ENCODE data around the gene PSD.
"Not testable (repeated sequence)": the region's sequence is repeated elsewhere in the genome, so short reads cannot be mapped to it uniquely, and the experiment has no call there.

PSD gene

GRCh38 chr10:102418622-102419268 is at the start of gene PSD:
PSD (minus strand) TSS chr10:102418785; CDS start chr10:102417038, 1,747 bp downstream.
- peak; percentile 62 for DNase-seq

- DNase-seq = no peak
Measured at GRCh38 chr10:102467971-102468438, 49.4 kb upstream of the PSD start.

- no peak for DNase-seq
Measured at GRCh38 chr10:102467318-102467717, 48.7 kb upstream of the PSD start.

GRCh38 chr10:102465466-102465865 is 46.9 kb upstream of the PSD start:
- no peak for DNase-seq

- DNase-seq = no peak
Measured at GRCh38 chr10:102463983-102464382, 45.4 kb upstream of the PSD start.

GRCh38 chr10:102462512-102463054 is 44.0 kb upstream of the PSD start:
- no peak for DNase-seq

- peak; percentile 67 for DNase-seq
Measured at GRCh38 chr10:102461187-102462054, 42.8 kb upstream of the PSD start.

GRCh38 chr10:102460836-102461186 is 42.2 kb upstream of the PSD start:
- no peak for DNase-seq

GRCh38 chr10:102458656-102459055 is 40.1 kb upstream of the PSD start:
- no peak for DNase-seq

- no peak for DNase-seq
Measured at GRCh38 chr10:102457591-102458150, 39.1 kb upstream of the PSD start.

- no peak for DNase-seq
Measured at GRCh38 chr10:102455893-102456471, 37.4 kb upstream of the PSD start.

GRCh38 chr10:102454662-102455487 is 36.3 kb upstream of the PSD start:
- DNase-seq = not testable (repeated sequence)

GRCh38 chr10:102453502-102453901 is 34.9 kb upstream of the PSD start:
- DNase-seq = no peak

- no peak for DNase-seq
Measured at GRCh38 chr10:102452672-102453340, 34.2 kb upstream of the PSD start.

GRCh38 chr10:102451105-102451969 is 32.8 kb upstream of the PSD start, which contains the start of gene C10orf95:
C10orf95 (minus strand) TSS chr10:102451543; CDS start chr10:102451093, 450 bp downstream.
- no peak for DNase-seq

- peak; percentile 42 for DNase-seq
Measured at GRCh38 chr10:102450374-102451104, 32.0 kb upstream of the PSD start.

- no peak for DNase-seq
Measured at GRCh38 chr10:102450124-102450373, 31.5 kb upstream of the PSD start.

GRCh38 chr10:102449321-102450123 is 30.9 kb upstream of the PSD start:
- peak; percentile 42 for DNase-seq

- DNase-seq = no peak
Measured at GRCh38 chr10:102444851-102445250, 26.3 kb upstream of the PSD start.
